Measurements from ENCODE around the gene TMEM108.

DNA sequence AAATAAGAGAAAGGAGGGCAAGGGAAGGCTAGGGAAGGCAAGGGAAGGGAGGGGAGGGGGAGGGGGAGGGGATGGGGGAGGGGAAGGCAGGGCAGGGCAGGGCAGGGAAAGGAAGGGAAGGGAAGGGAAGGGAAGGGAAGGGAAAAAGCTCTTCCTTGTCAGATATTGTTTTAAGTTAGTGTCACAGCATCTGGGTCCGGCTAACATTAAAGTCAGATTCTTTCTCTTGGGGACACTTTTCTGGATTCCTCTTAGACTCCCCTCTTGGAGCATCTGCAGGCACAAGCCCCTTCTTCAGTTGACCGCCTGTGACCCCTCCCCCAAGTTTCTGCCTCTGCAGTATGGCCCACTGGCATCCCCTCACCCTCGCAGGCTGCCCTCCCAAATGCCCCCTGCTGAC is 387.7 kb downstream of the TMEM108 start:
- TF ChIP-seq POLR2A (IDR thresholded peaks at IDR 0.05; ENCODE audit: low read depth, low read length) (no peak), POLR2AphosphoS5 (IDR thresholded peaks at IDR 0.05; ENCODE audit: low read depth, low read length) (no peak), SPI1 (IDR thresholded peaks at IDR 0.05; ENCODE audit: low read depth, low read length) (no peak), TAF1 (IDR thresholded peaks at IDR 0.05; ENCODE audit: low read depth, low read length) (no peak), PAX5 (IDR thresholded peaks at IDR 0.05; ENCODE audit: insufficient read depth, low read length, severe bottlenecking) (no peak), POU2F2 (IDR thresholded peaks at IDR 0.05; ENCODE audit: low read depth, low read length) (no peak)
